Mucosa of descending colon (tissue), 3 donors: ENCODE data around the gene CCDC54. TPM values are rescaled to one million over a fixed set of nuclear protein-coding genes. Genes with fewer than 3 reads are reported as not detected.

Experiments used
- ATAC-seq: fragments of 200-7000 bp; cut with Tn5 transposase; one replicate; pipeline ENCODE4 v1.9.1; 2020; ENCODE audit warnings: mild to moderate bottlenecking, moderate library complexity
- DNase-seq, 3 donors: peaks; one replicate each; pipeline ENCODE4 v3.0.0-alpha.2; 2020
- H3K36me3 ChIP-seq: fragments of 200-600 bp; one replicate; pipeline ENCODE4 v1.8.0; 2021; ENCODE audit warnings: low read depth, mild to moderate bottlenecking
- H3K4me1 ChIP-seq: fragments of 200-600 bp; one replicate; pipeline ENCODE4 v1.8.0; 2021; ENCODE audit warnings: low read depth, mild to moderate bottlenecking
- H3K4me3 ChIP-seq: fragments of 200-600 bp; one replicate; pipeline ENCODE4 v1.8.0; 2021; ENCODE audit warnings: mild to moderate bottlenecking
- H3K9me3 ChIP-seq: fragments of 200-600 bp; one replicate; pipeline ENCODE4 v1.8.0; 2021; ENCODE audit warnings: mild to moderate bottlenecking
- CTCF ChIP-seq: fragments of 200-600 bp; IDR thresholded peaks from one replicate; pipeline ENCODE4 v1.8.0; 2022; ENCODE audit warnings: antibody characterized with exemption, mild to moderate bottlenecking
- intact Hi-C, 2 donors: fragments of 100-400 bp; cut with DNase I in 1 of 2; cut with micrococcal nuclease in 1 of 2; formaldehyde crosslinking; loops; one replicate each; pipeline versions ENCODE4 v1.11.0 to v1.11.1; 2022; cut with DNase I, micrococcal nuclease
- total RNA-seq, 3 donors: library from RNA; stranded (reverse); fragmentation: NEBNext Ultra II Directional in 2 of 3; extraction: Animal tissue kit (Norgen Biotek cat#: 25700) in 2 of 3; gene quantifications; one replicate each; pipeline versions ENCODE4 v1.2.1 to v1.2.4, GENCODE V29; 2021 to 2023
- donor health status: DM: no; HTN: no; CAD: no; lungs with moderate emphysema.
- donor health status: DM: no; HTN: no; CAD: no.
- donor health status: DM: no; HTN: yes; CAD: no.

CCDC54 gene
- total RNA-seq, 3 donors from 2014 or later, result not detected

- ATAC-seq (no peak), DNase-seq (no peak)
- Histone ChIP-seq H3K9me3 (no peaks in the 10 kb centered on the region), H3K36me3 (no peaks in the 10 kb centered on the region), H3K4me1 (no peaks in the 10 kb centered on the region), H3K4me3 (no peak overlapping the region)
- no peak for TF ChIP-seq CTCF
- intact Hi-C loops, result no loop called here
Measured at GRCh38 chr3:107367353-107367752, 9.9 kb upstream of the CCDC54 start.

- Histone ChIP-seq H3K4me1 (no peaks in the 10 kb centered on the region), H3K4me3 (no peak overlapping the region), H3K36me3 (no peaks in the 10 kb centered on the region), H3K9me3 (no peaks in the 10 kb centered on the region)
- no peak for TF ChIP-seq CTCF
- ATAC-seq (no peak), DNase-seq (no peak)
- intact Hi-C loops, result no loop called here
Measured at GRCh38 chr3:107368654-107369398, 8.4 kb upstream of the CCDC54 start.

GRCh38 chr3:107369791-107370190, 7.4 kb upstream of the CCDC54 start:
- DNase-seq (no peak), ATAC-seq (no peak)
- no peak for TF ChIP-seq CTCF
- Histone ChIP-seq H3K4me3 (no peak overlapping the region), H3K9me3 (no peaks in the 10 kb centered on the region), H3K36me3 (no peaks in the 10 kb centered on the region), H3K4me1 (no peaks in the 10 kb centered on the region)
- intact Hi-C loops, result no loop called here

- no peak for TF ChIP-seq CTCF
- Histone ChIP-seq H3K36me3 (no peaks in the 10 kb centered on the region), H3K4me3 (no peak overlapping the region), H3K9me3 (no peaks in the 10 kb centered on the region), H3K4me1 (no peaks in the 10 kb centered on the region)
- DNase-seq (no peak), ATAC-seq (no peak)
- intact Hi-C loops, result no loop called here
Measured at GRCh38 chr3:107370907-107371306, 6.3 kb upstream of the CCDC54 start.

GRCh38 chr3:107372506-107372905, 4.7 kb upstream of the CCDC54 start:
- Histone ChIP-seq H3K4me3 (no peak overlapping the region), H3K9me3 (no peaks in the 10 kb centered on the region), H3K4me1 (no peaks in the 10 kb centered on the region), H3K36me3 (no peaks in the 10 kb centered on the region)
- DNase-seq (no peak), ATAC-seq (no peak)
- TF ChIP-seq CTCF, result no peak
- intact Hi-C loops, result no loop called here

- H3K9me3 ChIP-seq, result no peaks in the 10 kb centered on the region
- DNase-seq (no peak), ATAC-seq (no peak)
- no peak overlapping the region for H3K4me3 ChIP-seq
- no peaks in the 10 kb centered on the region for H3K36me3 ChIP-seq
- TF ChIP-seq CTCF, result no peak
- intact Hi-C loops, result no loop called here
- no peaks in the 10 kb centered on the region for H3K4me1 ChIP-seq
Measured at GRCh38 chr3:107373896-107374295, 3.3 kb upstream of the CCDC54 start.
